Activated T-cell treated with anti-CD3 and anti-CD28 coated beads, Interleukin-2, amount 50 U/mL, for 1 hour (primary cell): ENCODE measurements around the gene CMTM8.
A peak's percentile ranks its signal among the peaks of the same experiment; 100 is the strongest.

Experiments
- DNase-seq: peaks from one replicate; pipeline ENCODE4 v3.0.0-alpha.2; 2020

CMTM8 gene

DNA sequence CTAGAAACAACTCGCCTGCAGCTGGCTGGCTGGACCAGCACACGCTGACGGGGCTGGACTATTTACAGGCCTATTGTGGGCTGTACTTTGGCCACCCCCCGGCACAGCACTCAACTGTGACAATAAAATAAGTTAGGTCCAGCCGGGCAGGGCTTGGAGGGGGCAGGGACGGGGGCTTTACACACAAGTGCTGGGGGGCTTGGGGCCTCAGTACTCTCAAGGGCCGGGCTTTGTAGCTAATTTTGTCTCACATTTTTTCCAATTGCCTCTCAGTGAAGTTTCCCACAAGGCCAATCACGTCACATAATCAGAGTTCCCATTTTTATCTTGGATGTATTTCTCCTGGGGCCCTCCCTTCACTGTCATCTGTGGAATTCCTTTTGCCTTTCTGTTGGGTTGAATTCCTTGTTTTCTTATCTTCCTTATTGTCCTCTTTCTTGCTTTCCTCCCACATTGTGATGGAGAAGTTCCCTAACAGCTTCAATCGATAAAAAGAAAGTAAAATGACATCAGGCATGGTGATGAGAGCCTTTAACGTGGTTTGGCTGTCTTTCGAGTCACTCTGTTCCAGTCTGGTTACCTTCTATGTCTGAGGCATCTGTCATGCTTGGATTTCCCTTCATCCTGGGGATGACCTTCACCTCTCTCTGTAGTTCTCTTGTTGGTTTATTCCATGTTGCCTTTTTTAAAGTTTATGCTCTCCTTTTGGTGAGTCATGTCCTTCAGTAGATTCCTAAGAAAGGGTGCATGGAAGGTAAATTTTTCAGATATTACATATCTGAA lies 109.1 kb downstream of the CMTM8 start:
- DNase-seq, result no peak

DNA sequence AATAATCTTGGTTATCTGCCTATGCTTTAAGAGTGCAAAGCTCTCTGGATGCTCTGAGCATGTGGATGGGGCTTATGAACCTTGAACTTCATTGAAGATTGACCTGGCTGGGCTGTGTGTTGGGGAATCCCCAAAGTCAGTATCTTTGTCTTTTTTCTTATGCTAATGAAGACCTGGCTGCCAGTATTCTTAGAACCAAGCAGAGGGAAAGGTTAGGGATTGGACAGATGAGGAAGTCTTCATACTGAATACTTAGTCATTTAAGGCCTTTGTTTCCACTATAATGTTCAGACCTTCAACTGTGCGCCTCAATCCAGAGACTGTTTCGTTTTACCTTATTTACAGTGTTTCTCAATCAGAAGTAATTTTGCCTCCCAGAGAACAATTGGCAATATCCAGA lies 110.7 kb downstream of the CMTM8 start:
- DNase-seq, result no peak

DNA sequence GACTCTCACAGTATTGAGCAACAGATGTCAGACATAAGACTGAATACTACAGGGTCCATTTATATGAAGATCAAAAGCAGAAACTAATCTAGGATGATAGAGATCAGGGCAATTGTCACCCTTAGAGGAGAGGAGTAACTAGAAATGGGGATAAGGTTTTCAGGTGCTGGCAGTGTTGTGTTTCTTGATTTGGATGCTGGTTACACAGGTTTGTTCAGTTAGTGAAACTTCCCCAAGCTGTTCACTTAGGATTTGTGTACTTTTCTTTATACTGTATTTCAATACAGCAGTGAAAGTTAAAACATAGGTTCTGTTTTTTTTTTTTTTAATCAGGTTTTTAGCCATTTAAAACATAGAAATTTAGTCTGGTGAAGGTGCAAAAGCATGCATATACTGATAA lies 114.1 kb downstream of the CMTM8 start:
- DNase-seq, result no peak

DNA sequence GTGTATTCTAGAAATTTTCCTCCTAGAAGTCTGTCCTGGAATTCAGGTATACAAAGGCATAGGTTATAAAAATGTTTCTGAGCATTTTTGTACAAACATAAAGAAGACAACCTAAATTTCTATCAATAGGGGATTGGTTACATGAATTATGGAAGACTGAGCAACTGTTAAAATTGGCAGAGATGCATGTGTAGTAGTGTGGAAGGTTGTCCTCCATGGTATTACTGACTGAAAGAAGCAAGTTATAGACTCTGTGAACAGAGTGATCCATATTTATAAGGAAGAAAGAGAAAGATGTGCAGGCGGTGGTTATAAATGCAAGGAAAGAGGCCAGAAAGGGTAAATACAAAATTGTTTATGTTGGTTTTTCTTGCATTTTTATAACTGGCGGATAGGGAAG lies 114.9 kb downstream of the CMTM8 start:
- DNase-seq, result no peak

DNA sequence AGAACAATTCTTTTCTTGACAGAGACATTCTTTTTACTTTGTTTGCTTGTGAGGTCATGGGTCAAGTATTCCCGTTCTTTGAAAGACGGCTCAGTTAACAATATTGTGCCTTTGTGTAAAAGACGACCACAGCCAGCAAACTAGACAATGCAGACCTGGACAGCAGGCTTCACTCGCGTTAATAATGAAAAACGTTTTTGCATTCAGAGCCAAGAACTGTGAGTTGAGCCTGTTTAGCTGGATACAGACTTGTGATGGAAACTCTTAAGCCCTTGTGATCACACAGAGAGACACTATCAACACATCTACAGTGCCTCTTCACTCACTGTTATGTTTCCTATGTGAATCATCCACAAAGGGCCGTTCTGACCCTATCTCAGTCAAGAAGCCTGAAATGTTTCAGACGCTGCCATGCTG lies 115.9 kb downstream of the CMTM8 start:
- no peak for DNase-seq

DNA sequence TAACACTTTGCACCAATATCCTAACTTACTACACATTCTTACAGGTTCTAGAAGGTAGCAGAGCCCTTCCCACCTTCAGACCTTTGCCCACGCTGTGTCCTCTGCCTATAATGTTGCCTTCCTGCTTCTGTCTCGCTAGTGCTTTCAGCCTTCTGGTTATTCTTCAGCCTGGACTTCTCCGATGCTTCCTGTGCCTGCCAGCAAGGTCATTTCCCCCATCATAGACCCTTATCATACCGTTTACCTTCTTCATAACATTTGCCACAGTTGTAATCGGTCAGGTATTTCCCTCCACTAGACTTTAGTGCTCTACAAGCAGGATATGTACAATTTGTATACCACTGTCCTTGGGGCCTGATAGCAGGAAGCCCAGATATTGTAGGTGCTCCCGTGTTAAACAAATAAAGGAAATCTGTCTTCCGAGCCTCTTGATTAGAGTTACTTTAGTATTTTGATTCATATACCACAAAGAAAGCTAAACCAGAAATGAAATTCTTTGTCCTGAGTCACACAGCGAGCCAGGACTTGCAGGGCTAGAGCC lies 117.3 kb downstream of the CMTM8 start:
- DNase-seq, result no peak

DNA sequence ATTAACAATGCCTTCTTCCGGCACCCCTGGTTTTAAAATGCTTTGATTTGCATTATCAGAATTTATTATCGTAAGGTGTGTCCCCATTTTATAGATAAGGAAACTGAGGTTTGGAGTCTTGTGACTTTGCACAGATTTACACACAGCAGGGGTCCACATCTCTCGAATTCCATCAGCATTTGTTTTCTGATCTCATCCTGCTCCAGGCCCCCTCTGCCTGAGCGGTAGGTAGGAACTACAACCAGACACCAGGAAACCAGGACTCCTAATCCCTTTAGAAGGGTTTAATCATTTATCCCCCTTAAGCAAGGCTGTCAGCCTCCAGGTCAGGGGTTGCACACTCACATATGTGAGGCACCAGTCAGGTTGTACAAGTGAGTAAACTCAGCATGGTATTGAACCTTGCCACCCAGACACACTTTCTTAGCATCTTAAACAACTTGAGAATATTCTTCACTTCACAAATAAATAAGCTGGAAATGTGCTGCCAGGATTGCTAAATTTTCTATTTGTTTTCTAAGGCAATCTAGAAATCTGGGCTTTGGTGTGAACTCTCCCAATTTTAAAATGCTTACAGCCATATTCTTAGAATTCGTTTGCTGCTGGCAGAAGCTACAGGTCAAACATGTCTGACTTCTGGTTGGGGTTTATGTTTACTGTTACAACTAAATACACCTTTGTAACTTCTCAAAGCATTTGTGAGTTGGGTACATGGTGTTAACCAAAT lies 121.4 kb downstream of the CMTM8 start:
- DNase-seq, result no peak

DNA sequence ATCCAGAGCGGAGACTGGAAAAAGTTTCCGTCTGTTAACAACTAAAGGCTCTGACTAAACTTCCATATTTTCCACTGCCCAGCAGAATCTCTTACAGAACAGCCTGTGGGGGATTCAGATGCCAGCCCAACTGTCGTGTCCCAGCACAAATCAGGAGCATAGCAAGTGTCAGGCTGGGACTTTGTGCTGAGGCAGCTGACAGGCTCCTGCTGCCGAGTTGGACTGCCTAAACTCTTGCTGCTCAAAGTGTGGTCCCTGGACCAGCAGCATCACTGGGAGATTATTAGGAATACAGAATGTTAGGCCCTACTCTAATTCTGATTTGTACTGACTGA lies 122.0 kb downstream of the CMTM8 start:
- DNase-seq, result no peak

DNA sequence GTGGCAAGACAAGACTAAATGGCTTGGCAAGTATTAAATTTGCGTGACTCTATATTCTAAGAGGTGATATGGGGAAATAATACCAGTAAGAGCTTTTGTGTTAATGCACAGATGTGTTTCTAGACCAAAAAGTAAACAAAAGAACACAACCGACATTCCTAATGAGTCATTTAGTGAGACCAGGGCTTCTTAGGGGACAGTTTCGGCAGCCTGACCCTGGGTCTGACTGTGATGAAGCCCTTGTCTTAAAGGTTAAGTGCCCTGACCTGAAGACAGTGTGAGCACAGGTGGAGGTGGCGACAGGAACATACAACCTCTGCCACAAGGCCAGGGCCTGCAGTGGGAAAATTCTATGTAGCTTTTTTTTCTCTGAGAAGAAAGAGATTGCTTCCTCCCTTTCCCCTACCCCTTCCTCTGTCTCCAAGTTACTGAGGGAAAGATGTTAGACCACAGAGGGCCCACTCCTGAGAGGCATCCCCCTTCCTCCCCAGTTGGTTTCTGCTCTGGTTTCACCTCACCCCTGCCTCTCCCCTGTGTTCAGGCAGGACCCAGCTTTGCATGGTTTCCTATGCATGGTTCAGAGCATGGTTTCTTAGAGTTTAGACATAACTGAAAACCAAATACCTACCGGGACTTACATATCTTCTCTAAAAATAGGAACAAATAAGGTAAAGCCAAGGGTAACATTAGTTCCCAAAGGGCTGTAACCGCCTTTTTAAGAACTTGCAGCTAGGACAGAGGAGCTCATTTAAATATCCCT lies 128.3 kb downstream of the CMTM8 start:
- no peak for DNase-seq

DNA sequence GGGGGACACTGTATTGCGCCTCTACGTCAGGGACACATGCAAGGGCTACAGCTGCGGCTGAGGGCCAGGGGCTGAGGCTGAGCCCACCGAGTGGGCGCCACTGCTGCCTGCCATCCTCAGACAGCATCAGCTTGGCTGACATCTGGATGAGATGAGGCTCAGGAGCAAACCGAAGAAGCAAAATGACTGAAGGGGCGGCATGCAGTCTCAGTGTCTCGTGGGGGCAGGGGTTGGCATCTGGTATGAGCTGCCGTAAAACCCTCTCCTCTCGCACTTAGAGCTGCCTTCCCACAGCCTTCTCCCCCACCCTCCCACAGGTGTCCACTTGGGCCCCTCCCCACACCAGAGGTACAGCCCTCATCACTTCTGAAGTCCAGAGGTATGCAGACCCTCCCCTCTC lies 129.0 kb downstream of the CMTM8 start:
- no peak for DNase-seq

DNA sequence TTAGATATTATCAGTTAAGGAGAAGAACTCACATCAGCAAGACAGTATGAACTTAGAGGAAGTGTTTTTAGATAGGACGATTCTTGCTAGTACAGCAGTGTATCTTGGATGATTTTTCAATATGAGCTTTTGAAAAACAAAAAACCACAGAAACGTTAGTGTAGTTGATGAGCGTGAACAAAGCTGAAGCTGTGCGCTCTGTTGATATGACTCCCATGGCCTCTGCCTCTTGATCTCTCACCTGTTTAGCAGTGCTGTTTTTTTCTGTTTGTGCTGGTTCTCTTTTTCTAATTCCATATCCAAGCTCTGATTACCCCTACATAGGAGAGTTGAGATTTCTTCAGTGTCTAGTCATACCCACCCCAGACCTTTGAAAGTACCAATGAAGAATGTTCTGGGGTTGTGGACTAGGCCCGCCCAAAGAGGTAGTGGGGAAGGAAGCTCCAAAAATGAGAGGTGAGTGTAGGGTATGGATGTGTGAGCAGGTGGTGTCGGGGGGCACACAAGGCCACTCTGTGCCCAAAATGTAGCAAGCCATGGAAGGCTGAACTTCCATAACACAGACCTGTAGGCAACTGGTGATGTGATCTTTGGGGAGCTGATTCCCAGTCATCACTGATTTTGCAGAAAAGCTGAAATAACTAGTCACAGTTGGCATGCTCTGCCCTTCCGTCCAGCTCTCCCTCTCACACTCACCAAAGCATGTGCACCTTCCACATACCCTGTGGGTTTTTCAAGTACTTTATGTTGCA lies 133.2 kb downstream of the CMTM8 start:
- peak; percentile 28 for DNase-seq

DNA sequence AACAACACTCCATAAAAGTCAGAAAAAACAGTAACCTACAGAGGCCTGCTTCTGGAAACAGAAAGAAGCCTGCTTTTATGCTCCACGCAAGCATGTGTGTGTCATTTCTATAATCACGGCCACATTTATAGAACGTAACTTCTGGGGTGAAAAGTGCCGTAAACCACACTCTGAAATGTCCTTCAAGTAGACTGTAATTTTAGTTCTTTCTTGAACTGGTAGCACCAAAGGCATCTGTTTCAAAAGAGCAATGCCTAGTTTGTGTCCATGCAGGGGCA lies 133.7 kb downstream of the CMTM8 start:
- no peak for DNase-seq

DNA sequence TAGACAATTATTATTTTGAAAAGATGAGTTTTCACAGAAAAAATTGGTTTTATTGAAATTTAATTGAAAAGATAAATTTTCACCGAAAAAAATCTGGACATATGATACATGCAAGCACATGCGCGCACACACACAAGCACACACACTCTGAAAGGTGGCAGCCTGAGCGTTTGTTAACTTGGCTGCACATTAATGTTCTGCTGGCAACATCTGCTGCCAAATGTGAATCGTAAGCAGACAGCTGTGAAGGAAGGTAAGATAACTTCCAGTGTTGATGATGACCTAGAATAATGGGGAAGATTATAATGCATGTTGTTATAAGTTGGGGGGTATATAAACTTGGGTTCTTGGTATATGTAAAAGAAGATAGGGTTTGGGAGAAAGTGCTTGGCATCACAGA lies 134.8 kb downstream of the CMTM8 start:
- no peak for DNase-seq

DNA sequence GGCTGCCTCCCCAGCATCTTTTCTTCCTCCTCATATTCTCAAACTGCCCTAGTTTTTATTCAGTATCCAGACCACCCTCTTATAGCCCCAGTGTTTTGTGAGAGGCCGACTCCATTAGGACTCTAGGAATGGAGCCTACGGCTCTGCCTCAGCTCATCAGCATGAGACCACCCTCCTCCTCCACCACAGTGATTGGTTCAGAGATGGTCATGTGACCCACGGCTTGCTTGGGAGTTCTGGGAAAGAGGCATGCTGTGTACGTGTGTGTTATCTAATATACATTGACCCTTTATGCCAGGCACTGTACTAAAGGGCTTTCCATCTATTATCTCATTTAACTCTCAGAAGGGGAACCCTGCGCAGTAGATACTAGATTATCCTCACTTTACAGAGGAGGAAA lies 135.4 kb downstream of the CMTM8 start:
- DNase-seq, result no peak

DNA sequence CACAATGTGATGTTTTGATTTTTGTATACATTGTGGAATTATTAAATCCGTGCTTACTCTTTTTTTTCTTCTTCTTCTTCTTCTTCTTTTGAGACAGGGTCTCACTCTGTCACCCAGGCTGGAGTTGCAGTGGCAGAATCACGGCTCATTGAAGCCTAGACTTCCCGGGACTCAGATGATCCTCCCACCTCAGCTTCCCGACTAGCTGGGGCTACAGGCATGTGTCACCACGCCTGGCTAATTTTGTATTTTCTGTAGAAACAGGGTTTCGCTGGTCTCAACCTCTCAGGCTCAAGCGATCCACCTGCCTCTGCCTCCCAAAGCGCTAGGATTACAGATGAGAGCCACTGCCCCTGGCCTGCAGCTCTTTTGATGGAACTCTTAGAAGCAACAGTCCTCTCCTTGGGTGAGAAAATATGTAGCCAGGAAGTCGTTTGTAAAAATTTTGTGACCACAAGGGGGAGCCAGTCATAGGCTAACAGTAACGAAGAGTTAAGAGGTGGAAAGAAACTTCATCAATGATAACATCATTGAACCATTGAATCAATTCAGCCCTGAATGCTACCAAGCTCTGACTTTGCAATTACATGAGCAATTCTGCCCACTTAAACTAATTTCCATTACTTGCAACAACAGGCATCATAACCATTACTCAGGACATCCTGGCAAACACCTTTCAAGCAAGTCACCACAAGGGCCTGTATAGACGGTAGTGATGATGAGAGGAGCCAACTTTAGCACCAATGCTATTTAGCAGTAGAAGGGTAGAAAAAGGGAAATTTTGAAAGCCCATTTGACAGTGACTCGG lies 136.5 kb downstream of the CMTM8 start:
- DNase-seq, result peak; percentile 42

DNA sequence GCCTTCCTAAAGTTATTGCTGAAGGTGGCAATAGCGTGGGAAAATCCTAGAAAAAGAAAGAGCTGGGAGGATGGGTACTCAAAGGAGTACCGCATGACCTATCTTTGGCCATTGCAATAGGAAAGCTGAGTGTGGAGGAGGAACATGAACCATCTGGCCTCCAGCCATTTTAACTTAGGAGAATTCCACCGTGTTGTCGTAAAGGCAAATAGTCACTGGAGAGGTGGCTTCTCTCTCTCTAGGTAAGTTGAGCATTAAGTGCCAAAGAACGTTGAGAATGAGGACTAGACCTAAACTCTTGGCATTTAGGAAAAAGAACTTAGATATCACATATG lies 137.1 kb downstream of the CMTM8 start:
- no peak for DNase-seq

DNA sequence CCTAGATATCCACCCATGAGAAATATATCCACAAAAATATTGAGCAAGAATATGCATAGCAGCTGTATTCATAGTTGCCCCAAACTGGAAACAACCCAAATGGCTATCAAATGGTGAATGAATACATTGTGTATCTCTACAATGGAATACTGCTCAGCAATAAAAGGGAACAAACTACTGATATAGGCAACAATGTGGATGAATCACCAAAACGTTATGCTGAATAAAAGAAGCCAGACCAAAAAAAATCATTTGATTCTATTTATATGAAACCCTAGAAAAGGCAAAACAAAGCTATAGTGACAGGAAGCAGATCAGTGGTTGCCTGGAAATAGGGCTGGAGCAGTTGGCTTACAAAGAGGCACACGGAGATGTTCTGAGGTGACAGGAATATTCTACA lies 137.6 kb downstream of the CMTM8 start:
- DNase-seq, result no peak

DNA sequence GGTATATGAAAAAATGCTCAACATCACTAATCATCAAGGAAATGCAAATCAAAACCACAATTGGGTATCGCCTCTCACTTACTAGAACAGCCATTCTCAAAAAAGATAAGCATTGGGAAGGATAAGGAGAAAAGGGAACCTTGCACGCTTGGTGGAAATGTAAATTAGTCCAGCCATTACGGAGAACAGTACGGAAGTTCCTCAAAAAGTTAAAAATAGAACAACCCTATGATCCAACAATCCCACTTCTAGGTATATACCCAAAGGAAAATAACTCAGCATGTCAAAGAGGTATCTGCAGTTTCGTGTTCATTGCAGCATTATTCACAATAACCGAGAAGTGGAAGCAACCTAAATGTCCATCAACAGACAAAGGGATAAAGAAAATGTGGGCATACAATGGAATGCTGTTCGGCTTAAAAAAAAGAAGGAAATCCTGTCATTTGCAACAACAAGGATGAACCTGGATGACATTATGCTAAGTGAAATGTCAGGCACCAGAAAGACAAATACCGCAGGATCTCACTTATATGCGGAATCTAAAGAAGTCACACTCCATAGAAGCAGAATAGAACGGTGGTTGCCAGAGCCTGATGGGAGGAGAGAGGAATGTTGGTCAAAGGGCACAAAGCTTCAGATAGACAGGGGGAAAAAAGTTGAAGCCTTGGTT lies 141.5 kb downstream of the CMTM8 start:
- DNase-seq, result no peak

DNA sequence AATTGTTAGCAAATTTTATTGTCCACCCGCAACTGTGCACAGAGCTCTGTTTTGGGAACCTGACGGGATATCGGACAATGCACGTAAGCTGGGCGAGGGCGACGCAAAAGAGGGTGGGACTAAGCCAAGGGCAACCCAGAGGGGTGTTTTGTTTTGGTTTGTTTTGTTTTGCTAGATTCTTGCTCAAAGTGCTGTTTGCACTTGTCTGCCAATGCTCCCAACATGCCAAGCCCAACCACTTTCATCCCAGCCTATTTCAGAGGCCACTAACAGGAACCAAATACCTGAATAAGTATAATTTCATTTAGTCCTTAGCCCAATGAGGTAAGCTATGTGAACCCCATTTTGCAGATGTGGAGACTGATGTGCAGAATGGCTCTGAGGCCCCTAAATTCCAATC lies 143.4 kb downstream of the CMTM8 start:
- no peak for DNase-seq

DNA sequence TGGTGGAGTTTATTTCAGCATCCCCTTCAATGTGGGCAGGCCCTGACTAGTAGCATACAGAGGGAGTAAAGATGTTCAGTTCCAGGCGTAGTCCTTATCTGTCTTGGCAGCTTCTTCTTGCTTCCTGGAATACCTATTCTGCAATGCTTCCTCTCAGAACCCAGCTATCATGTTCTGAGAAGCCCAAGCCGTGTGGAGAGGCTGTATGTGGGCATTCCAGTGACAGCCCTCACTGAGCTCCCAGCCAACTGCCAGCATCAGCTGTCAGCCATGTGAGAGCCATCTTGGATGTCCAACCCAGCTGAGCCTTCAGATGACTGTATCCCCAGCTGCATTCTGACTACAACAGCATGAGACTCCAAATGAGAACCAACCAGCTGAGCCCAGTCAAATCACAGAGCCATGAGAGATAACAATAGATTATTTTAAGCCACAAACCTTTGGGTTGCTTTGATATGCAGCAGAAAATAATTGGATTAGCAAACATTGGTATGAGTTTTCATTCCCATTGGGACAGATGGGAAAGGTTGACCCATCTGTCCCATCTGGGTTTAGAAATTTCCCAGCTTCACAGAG lies 144.7 kb downstream of the CMTM8 start:
- DNase-seq, result no peak

DNA sequence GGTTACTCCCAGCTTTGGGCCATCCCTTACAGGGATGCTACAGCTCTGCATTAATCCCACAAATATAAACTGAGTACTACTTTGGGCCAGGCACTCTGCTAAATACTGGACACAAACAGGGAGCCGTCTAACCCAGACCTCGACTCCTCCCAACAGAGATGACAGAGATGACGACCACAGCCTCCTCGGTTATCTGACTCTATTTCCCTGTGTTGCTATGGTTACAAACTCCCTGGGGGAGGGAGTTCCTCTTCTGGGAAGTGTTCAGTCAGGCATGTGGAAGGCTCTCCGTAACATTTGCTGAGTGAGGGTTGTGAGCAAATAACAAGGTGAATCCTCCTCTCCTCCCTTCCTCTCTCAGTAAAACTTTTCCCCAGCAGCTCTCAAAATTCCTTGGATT lies 146.5 kb downstream of the CMTM8 start:
- no peak for DNase-seq

DNA sequence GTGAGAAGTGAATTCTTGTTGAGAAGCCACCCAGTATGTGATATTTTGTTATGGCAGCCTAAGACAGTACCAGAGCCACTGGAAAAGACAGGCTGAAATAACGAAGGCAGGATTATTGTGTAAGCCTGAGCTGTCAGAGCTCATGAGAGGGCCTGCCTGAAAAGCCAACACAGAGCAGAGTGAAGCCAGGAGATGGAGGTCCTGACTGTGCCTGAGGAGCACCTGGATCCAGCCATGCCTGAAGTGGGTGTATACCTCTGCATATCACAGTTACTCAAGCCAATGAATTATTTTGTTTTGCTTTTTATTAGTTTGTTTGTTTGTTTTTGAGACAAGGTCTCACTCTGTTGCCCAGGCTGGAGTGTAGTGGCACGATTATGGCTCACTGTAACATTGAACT lies 149.0 kb downstream of the CMTM8 start:
- DNase-seq, result no peak
